COLO668 (cell line): Measurements from ENCODE around the gene REG3A.

Experiments
- DNase-seq: peaks from one replicate; lab custom pipeline; 2025; ENCODE audit not compliant: unreplicated experiment; lab: John Stamatoyannopoulos, UW

The REG3A gene

DNA sequence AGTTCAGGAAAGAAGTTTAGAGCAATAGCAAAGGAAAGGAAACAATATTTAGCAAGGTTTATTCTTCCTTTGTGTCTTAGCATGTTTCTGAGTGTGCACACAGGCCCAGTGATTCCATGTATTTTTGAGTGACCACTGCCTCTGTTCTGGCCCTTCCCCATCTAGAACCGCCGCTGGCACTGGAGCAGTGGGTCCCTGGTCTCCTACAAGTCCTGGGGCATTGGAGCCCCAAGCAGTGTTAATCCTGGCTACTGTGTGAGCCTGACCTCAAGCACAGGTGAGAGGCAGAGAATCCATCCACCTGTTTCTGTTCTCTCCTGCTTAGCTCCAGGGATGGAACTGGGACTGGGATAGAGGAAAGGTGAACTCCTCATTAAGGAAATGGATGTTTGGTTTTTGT is 36.9 kb downstream of the REG3A start:
- no peak for DNase-seq

- DNase-seq, result no peak
Observed at GRCh38 chr2:79120194-79120713, 39.3 kb downstream of the REG3A start, which contains the start of gene REG1A. Gene REG1A (plus strand): TSS chr2:79120488. CDS start chr2:79120862, 374 bp downstream.

DNA sequence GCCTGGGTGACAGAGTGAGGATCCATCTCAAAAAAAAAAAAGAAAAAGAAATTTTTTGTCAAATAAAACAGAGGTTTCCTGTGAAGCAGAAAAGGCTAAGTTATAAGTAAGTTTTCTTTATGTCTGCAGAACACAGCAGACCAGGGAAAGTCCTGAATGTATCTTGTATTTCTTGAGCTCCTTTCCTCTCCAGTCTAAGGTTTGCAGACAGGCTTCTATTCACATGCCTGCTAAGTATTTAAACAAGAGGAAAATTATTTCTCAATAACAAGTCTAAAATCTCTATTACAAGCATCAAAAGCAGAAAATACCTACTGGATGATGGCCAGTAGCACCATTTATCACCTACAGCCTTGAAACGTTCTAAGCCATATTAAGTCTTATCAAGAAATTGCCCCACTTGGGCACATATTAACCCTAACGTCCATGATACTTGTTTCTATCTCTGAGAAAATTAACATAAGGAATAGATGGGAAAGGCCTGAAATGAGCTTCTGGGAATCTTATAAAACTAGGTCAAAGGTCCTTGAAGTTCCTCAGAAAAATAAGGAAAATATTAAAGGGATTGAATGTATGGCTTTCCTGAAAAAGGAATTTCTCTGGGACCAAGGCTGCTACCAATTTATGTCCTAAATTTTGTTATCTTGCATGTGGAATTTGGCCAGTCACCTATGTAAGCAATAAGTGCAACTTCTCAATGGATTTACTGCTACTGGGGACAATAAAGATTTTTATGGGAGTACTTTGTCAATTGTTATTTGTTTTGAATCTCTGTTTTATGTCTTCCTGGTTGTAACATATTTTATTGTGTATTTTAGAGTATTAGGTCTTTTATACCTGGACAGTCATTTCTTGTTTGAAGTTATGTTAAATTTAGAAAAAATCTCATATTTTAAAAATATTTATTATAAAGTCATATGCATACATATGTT is 42.3 kb downstream of the REG3A start:
- DNase-seq, result no peak

GRCh38 chr2:79114797-79115494 is 44.6 kb downstream of the REG3A start:
- no peak for DNase-seq

- DNase-seq, result no peak
Observed at GRCh38 chr2:79112269-79112668, 47.3 kb downstream of the REG3A start.
